8988T (cell line): ENCODE results near the gene RIMBP2.

Source experiments
- DNase-seq: peaks from one replicate; pipeline ENCODE4 v3.0.0; 2011

RIMBP2 gene

DNA sequence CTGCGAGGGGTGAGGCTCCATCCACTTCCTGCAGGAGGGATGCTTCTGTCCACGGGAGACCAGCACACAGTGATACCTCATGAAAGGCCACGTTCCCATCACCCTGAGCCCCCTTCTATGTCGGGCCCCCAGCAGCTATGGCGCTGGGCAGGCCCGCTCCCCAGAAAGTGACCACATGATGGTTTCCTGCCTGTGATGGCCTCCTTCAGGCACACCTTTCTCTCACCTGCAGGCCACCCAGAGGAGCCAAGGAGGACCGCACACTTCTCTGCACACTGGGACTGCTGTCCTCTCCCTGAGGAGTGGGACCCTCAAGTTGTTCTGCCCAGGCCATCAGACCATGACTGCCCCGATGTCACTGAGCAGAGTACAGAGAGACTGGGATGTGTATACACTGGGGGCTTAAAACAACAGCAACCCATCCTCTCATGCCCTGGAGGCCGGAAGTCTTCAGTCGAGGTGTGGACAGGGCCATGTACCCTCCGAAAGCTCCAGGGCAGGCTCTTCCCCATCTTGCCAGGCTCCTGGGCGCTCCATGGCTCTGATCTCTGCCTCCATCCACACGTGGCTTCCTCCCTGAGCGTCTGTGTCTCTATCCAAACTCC, 219.5 kb downstream of the RIMBP2 start:
- no peak for DNase-seq

DNA sequence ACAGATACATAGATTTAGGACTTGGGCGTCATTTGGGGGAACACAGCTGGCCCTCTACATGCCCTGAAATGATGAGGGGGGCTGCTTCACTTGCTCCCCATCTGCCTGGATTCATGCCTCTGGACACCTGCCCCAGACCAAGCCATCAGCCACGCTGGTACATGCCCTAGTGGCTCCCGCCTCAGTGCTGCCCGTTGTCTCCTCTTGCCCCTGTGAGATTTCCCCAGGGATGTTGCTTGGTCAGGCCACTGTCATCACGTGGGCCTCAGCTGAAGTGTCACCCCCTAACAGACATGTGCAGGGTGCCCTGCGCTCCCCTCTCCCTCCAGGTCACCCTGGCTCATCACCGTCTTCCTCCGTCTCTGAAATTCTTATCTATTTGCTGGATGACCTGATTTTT, 220.9 kb downstream of the RIMBP2 start:
- DNase-seq: no peak

DNA sequence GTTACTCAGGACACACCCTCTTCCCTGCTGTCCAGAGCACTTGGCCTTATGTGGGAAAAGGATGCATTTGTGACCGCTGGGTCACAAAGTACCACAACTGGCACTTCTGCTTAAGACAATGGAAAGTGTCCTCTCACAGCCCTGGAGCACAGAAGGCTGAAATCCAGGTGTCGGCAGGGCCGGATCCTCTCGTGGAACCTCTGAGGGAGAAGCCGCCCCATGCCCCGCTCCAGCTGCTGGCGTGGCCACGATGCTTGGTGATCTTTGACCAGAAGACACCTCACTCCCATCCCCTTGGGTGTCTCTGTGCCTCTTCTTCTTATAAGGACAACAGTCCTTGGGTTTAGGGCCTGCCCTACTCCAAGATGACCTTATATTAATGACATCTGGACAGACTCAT, 221.4 kb downstream of the RIMBP2 start:
- no peak for DNase-seq

DNA sequence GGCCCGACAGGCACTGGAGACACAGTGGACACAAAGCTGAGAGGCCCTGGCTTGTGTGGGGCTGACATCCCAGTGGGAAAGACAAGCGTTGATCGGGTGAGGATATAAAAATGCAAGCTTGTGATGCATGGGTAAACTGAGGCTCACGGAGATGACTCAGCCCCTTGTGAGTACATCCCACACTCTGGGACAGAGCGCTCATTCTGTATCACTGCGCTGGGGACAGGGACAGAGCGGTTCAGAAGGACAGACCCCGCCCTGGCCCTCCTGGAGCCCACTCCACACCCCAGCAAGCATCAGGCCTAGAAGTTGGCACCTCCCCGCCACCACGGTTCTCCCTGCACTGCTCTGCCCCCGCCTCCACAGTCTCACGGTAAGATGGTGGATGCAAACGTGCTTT, 222.1 kb downstream of the RIMBP2 start:
- no peak for DNase-seq

DNA sequence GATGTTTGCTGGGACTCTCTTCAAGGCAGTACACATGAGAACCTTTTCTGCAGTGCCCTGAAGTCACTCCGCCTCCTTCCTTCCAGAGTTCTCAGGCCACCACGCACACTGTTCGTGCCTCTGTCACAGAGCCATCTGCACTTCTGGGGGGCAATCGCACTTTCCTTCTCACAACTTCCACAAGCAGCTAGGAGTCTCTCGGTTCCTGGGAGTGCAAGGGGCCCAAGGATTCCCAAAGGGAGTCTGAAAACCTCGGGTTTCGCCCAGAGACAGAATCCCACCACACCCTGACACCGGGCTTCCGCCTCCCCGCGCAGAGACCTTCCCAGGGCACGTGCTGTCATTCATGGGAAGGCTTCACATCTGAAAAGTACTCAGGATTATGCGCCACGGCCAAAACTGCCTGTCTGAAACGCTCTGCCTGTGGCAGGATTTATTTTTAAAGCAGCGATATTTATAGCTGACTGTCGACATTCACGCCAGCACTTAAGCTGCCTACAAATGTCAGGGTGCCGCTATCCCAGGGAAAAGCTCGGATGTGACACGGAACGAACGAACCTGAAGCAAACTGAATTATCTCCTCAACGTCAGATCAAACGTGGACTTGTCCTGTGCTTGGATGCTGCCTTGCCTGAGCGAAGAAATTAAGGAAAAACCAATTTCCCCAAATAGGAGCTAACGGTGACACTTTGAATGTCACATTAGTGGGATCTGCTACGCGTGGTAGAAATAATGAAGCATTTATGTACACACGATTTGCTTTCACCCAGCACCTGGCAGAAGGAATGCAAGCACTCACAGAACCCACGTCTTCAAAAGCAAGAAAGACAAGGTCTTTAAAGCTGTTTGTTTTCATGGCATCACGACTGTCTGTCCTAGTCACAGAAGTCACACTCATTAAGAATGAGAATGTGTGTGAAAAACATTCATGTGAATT, 224.4 kb downstream of the RIMBP2 start:
- DNase-seq: no peak

DNA sequence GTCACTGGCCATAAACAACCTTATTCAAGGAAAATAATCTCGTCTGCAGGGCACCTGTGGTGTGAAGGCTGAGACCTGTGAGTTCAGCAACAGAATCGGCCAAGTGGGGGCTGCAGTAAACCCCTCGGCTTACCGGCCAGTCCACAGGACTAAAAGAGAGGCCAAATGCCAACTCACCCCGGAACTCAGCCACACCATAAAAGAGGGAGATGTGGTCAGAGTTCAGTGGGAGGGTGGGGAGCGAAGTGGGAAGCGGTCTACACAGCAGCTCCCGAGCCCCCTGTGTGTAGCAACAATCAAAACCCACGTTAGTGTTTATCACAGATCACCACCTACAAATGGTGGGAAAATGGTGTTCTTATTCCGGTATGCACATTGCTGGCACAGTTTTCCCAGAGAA, 225.4 kb downstream of the RIMBP2 start:
- no peak for DNase-seq

DNA sequence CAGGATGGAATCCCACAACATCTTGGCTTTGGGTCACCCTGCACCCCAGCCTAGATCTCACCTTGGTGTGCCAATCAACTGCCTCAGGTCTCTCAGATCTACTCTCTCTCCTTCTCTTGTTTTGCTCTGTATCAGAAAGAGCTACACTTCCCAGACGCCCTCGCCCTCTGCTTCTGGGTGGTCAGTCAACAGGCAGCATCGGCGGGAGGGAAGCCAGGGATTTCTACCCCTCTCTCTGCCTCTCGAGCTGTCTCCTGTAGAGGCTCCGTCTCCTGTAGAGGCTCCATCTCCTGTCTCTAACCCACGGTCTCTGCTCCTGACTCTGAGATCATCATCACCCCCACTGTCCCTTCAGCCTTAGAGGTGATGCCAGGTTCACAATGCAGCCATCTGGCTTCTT, 226.8 kb downstream of the RIMBP2 start:
- no peak for DNase-seq

DNA sequence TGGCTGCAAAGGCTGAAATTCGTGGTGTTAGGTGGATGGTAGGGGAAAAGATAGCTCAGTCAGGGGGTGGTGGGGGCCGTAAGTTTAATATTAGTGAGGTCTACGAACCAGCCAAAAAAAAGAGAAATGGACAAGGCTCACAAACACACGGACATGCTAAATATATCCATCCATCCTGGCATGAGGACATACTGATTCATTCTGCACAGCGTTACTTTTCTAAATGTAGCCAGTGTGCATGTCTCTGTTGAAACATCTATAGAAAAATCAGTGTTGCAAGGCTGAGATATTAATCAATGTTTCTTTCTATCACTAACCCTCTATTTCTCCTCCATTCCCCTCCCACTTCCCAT, 227.8 kb downstream of the RIMBP2 start:
- no peak for DNase-seq

DNA sequence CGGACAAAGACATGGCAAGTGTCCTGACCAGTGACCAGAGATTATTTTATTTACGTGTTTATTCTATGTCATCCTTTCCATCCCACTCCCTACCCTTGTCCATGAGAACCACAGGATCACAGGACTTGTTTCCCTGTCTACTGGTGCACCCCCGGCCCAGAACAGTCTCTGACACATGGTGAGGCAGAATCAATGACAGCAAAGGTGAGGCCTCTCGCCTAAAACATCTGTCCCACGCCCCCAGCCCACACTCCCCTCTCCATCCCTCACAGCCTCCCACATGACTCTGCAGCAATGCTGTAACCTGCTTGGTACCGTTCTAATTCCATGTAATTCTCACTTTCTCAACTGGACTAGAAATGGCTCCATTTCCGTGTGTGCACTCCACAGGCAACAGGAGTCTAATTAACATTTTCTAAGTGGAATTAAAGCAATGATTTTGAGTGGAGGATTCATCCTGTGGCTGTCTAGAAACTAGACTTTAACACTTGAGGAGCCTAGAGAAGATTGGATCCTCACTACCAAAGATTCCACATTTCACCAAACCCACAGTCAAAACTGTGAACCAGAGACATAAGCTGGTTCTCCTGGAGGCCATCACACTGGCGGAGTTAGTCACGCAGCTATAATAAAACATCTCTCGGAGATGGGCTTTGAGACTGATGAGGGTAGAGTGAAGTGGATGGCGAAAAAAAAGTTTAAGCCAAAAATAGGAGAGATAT, 228.3 kb downstream of the RIMBP2 start:
- no peak for DNase-seq

DNA sequence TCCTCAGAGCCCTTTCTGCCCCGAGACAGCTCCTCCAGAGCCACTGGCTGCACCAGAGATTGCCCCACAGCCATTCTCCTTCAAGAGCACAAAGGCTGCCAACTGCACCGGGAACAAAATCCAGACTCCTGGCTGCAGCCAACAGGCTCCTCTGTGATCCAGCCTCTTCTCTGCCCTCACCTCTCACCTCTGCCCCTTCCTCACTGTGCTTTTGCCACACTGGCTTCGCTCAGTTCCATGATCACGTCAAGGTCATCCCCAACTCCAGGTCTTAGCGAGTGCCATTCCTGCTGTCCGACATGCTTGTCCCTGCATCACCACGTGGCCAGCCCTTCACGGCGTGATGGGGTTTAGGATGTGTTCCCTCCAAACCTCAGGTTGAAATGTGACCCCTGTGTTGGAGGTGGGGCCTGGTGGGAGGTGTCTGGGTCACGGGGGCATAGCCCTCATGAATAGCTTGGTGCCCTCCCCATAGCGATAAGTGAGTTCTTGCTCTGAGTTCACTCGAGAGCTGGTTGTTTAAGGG, 229.1 kb downstream of the RIMBP2 start:
- DNase-seq: no peak

DNA sequence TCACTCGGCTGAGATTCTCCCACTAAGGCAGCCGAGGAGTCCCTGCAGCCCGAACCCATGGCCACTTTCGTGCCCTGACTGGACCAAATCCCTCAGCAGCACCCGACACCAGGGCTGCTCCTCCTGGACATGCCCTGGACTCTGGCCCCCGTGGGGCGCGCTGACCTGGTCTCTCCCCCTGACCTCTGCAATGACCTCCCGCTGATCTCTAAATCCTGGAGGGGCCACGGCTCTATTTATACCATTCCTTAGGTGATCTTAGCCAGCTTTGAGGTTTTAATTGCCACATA, 230.0 kb downstream of the RIMBP2 start:
- DNase-seq: no peak

DNA sequence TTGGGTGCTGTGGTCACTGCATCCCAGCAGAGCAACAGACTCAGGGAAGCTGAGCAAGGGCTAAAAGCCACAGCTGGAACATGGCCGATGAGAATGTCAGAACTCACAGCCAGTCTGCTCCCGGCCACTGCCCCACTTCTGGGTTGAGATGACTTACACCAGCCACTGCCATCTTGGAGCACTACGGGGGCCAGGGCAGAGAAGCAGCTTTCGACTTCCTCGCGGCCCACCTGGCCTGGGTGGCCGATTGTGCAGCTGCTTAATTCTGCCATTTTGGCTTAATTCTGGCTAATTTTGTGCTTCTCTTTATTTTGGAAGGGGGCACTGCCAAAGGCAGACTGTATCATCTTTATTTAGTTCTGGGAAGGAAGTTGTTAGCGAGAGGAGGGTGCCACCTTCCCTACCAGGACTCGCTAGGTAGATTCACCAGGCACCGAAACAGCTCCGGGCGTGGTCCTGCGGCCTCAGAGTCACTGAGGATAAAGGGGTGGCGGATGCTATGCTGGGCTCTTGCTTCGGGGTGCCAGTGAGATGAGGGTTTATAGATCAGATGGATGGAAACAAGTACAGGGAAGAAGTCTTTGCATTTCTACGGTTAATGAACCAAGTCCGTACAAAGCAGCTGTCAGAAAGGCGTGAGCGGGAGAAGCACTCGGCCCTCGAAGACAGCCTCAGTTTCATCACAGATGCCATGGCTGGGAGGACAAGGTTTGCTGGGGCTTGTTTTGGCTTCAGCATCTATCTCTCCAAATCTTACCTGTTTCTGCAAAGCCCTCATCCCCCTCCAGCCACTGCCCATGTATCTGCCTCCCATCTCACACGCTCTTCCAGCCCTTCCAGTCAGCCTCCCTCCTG, 230.6 kb downstream of the RIMBP2 start:
- no peak for DNase-seq

DNA sequence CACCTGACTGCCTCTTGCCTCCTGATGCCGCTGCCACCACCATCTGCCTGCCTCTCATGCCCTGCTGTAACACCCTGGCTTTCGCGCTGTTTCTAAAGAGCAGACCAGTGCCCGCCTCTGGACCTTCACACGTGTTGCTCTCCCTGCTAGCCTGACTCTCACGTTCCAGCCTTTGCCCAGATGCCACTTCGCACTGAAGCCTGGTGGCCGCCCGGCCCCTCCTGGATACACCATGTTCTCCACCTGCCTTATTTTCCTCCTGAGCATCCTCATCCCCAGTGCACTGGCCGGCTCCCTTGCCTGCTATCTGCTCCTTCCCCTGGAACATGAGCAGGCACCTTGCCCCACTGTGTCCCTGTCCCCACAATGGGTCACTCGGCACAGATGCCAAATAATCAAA, 231.9 kb downstream of the RIMBP2 start:
- no peak for DNase-seq

DNA sequence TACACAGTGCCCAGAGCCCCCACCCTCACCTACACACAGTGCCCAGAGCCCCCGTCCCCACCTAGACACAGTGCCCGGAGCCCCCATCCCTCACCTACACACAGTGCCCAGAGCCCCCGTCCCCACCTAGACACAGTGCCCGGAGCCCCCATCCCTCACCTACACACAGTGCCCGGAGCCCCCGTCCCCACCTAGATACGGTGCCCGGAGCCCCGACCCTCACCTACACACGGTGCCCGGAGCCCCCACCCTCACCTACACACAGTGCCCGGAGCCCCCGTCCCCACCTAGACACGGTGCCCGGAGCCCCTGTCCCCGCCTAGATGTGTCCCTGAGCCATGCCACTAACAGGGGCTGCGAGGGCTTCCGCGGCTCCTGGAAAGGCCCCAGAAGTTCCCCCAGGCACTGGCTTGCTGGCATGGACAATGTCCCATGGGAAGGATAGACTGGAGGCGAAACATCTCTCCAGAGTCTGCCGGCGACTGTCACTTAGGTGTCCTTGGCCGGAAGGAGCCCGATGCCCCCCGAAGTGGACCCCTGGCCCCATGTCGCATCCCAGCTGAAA, 232.4 kb downstream of the RIMBP2 start:
- no peak for DNase-seq

DNA sequence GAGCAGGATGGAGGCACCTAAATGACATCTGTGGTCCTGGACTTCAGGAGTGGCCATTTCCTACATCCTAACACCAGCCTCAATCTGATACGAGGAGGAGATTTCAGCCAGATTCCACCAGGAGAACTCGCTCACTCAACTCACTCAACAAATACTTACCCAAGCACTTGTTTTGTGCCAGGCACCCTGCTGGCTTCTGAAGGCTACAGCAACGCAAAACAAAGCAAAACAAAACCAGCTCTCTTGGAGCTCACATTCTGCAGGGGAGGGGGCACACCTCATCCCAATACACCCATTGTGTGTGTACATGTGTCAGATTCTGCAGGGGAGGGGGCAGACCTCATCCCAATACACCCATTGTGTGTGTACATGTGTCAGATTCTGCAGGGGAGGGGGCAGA, 233.7 kb downstream of the RIMBP2 start:
- no peak for DNase-seq

DNA sequence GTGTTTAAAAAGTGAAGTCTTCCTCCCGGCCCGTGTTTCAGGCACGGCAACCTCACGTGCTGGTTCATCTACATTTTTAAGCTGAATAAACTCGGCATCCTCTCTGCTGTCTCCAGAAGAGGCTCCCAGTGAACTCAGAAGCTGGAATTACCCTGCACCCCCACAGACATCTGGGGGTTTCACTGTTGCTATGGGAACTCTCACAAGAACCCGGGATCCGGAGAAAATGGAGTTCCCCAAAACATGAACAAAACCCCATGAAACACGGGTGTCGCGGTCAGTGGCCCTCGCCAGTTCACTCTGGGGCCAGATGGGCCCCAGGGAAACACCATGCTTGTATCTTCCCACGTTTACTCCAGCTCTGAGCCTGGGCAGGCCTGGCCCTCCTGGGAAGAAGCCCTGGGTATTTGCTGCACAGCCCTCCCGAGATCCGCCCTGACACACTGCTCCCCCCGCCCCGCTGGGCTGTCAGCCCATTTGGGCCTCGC, 234.7 kb downstream of the RIMBP2 start:
- DNase-seq: no peak

DNA sequence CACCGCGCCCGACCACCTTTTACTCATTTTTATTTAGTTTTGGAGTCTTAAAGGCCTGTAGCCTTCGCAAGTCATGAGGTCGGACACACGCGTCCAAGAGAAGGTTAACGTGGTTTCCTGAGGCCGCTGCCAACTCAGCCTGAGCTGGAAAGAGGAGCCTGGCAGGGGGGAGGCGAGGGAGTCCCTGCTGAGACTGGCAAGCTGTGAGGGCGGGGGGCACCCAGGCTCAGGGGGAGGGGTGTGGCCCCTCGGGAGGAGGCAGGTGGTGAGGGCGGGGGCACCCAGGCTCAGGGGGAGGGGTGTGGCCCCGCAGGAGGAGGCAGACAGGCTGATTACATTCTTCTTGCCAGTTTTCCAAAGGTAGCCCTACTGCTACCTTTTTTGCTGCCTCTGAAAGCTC, 235.2 kb downstream of the RIMBP2 start:
- no peak for DNase-seq

DNA sequence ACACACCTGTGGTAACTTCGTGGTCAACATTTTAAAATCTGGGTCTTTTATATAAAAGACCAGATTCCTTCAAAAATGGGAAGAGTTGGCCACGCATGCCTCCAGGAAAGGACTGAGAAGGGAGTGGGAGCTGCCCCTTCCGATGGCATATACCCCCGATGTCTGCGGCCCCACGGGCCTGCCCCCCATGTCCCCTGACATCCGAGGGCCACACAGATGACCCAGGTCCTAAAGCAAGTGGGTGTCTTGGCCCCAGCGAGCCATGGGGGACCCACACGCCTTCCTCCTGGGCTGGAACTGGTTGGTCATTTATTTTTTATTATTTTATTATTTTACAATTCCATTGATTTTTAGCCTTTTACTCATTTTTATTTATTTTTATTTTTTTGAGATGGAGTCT, 235.9 kb downstream of the RIMBP2 start:
- DNase-seq: no peak

DNA sequence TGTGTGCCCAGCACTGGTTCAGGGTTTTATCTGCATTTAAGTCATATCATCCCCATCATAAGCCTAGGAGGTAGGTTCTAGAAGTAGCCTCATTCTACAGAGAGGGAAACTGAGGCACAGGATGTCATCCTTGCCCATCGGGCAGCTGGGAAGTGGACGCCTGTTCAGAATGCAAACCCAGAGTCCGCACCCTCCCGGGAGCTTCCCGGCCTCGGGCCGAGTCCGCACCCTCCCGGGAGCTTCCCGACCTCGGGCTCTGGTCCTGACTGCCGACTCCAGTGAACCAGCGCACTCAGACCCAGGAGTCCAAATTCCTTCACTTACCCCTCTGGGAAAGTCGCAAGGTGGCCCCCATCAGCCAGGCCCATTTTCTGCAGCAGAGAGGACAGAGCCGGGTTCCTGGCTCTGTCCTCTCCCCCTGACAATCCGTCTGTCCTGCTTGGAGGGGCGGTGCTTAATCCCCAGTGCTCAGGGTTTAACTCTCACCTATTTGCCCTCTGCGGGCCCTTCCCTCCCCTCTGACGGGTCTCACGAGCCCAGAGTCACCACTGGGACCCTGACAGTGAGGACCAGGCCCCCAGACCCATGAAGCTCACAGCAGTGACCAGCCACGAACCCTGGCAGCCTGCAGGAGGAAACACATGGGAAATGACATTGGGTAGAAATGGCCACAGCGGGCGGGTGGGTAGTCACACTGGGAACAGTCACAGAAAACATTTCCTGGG, 236.5 kb downstream of the RIMBP2 start:
- DNase-seq: no peak

DNA sequence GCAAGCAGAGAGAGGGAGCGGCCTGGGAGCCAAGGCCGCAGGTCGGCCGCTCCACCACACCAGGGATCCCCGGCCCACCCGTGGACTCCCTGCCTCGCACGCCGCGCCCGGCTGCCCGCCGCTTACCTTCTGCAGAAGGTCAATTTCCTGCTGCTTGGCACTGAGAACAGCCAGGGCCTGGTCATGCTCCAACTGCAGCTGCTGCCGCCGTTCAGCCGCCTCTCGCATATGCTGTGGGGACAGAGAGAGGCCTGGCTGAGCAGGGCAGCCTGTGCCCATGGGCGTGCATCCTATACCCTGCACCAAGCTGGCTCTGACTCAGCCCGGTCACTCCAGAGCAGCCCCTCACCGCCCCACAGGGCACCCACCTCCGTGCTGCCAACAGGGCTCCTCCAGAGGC, 237.3 kb downstream of the RIMBP2 start:
- DNase-seq: no peak

DNA sequence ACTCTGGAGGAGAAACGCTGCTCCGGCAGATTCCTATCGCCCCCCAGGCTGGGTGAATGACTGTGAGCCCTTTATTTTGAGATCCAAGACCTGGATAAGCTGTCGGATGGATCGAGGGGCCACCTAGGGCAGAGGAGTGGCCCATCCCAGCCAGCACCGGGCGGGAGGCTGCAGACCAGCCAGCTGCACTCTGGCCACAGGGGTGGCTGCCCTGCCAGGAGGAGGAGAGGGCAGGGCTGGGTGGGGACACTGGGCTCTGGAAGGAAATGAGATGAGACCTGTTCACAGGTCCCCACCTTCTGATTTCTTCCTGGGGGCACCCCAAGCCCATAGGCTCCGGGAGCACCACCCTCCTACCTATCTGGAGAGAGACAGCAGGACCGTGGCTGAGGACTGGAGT, 238.4 kb downstream of the RIMBP2 start:
- DNase-seq: no peak

DNA sequence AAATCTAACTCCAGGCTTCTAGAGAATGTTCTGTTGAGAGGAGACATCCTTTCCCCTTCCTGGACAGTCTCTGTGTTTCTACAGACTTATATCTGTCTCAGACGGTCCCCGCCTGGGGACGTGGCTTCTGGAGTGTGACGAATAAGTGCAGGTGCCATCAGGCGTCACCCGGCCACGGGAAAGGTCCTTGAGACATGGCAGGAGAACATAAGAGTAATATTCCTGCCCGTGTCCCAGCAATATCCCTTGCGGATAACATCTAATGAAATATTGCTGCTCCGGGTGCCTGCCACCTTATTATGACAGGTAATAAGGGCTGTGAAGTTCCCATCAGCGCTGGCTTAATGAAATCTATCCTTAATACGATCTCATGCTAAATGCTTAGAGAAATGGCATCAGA, 238.8 kb downstream of the RIMBP2 start:
- DNase-seq: no peak
